NCI-H1105 treated with DMSO at 0.1 percent for 48 hours (cell line): Measurements from ENCODE around the gene ALOX12.
"Not testable (repeated sequence)": the region's sequence is repeated elsewhere in the genome, so short reads cannot be mapped to it uniquely, and the experiment has no call there.

Source experiments
- DNase-seq: peaks from one replicate; lab custom pipeline; 2025; lab: John Stamatoyannopoulos, UW

ALOX12 gene

GRCh38 chr17:6995500-6996255 is at the start of gene ALOX12:
ALOX12 (plus strand) TSS chr17:6996049; CDS start chr17:6996118, 69 bp downstream.
- peak; percentile 1 for DNase-seq

- DNase-seq = no peak
These were observed 48.1 kb upstream of the ALOX12 start for GRCh38 chr17:6947745-6948144.

DNA sequence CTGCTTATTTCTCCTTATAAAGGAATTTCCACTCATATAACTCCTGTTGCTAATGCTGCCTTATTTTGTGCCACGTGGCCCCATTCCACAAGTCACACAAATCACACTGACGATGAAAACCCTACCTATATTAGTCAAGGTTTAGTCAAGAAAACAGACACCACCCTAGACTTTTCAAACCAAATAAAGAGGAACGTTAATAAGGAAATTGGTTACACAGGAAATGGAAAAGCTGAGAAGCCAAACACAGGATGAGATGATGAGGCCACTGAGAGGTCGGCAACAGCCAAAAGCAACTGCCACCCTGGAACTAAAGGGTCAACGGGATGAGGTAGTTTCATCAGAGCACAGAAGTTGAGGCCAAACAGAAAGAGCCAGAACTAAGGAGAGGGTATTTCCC is 47.3 kb upstream of the ALOX12 start:
- DNase-seq = no peak

GRCh38 chr17:6948976-6949375 is 46.9 kb upstream of the ALOX12 start:
- no peak for DNase-seq

DNA sequence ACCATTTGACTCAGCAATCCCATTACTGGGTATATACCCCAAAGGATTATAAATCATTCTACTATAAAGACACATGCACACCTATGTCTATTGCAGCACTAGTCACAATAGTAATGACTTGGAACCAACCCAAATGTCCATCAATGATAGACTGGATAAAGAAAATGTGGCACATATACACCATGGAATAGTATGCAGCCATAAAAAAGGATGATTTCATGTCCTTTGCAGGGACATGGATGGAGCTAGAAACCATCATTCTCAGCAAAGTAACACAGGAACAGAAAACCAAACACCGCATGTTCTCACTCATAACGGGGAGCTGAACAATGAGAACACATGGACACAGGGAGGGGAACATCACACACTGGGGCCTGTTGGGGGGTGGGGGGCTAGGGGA is 44.9 kb upstream of the ALOX12 start:
- DNase-seq = not testable (repeated sequence)

- DNase-seq = no peak
These were observed 42.2 kb upstream of the ALOX12 start for GRCh38 chr17:6953689-6954088.

DNA sequence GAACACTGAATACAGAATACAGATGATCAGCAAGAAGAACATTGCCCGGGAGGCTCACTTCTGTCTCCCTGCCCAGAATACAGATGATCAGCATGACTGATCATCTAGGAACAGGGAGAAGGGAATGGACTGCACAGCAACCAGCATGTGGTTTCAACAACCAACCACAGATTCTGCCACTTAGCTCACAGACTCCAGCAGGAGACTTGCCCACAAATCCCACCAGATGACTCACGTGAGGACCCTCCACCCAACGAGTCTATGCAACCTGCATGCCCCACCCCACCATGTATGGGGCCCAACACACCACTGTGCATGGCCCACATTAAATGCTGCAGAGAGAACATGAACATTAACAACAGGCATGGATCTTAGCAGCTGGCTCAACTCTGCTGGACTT is 36.1 kb upstream of the ALOX12 start:
- DNase-seq = no peak

DNA sequence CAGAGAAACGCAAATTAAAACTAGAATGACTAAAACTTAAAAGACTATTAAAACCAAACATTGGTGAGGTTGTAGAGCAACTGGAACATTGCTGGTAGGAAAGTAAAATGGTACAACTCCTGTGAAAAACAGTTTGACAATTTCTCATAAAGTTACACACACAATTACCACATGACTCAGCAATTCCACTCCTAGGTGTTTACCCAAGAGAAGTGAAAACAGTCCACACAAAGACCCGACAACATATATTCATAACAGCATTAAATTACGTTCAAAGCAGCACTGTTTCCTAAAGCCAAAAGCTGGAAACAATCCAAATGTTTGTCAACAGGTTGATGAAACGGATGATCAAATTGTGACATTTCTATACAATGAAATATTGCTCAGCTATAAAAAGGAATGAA is 26.5 kb upstream of the ALOX12 start:
- no peak for DNase-seq

GRCh38 chr17:6970992-6971391 is 24.9 kb upstream of the ALOX12 start:
- DNase-seq = no peak

GRCh38 chr17:6979440-6979839 is 16.4 kb upstream of the ALOX12 start:
- not testable (repeated sequence) for DNase-seq

GRCh38 chr17:6981426-6981825 is 14.4 kb upstream of the ALOX12 start:
- no peak for DNase-seq

GRCh38 chr17:6985266-6985665 is 10.6 kb upstream of the ALOX12 start:
- DNase-seq = no peak

- DNase-seq = no peak
These were observed 9.2 kb upstream of the ALOX12 start for GRCh38 chr17:6986676-6987075.

DNA sequence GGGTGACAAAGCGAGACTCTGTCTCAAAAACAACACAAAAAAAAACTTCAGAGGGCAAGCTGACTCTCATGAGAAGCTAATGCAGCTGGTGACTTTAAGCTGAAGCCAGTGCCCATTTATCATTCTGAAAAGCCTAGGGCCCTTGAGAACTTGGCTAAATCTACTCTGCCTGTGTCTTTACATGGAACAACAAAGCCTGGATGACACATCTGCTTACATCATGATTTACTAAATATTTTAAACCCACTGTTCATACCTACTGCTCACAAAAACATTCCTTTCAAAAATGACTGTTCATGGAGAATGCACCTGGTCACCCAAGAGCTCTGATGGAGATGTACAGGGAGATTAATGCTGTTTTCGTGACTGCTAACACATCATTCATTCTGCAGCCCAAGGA is 6.1 kb upstream of the ALOX12 start:
- no peak for DNase-seq

DNA sequence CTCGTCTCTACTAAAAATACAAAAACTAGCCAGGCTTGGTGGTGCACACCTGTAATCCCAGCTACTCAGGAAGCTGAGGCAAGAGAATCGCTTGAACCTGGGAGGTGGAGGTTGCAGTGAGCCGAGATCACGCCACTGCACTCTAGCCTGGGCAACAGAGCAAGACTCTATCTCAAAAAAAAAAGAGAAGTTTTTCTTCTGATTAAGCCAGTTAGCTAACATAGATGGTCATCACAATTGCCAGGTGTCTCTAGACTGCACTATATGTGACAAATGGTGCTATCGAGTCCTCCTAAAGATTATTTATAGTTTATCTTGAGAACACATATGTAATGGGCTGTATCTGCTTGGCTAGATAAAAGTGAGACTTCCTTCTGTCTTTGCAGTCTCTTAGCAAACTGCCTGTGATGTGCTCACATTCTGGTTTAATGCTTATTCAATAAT is 2.2 kb upstream of the ALOX12 start:
- DNase-seq = not testable (repeated sequence)

- no peak for DNase-seq
These were observed 1.7 kb upstream of the ALOX12 start for GRCh38 chr17:6994118-6994598.

GRCh38 chr17:6994666-6995256 is 1.1 kb upstream of the ALOX12 start:
- no peak for DNase-seq

GRCh38 chr17:6996256-6997011 is 585 bp downstream of the ALOX12 start:
- DNase-seq = no peak

- no peak for DNase-seq
These were observed 1.3 kb downstream of the ALOX12 start for GRCh38 chr17:6997171-6997570.

GRCh38 chr17:6998855-6999508 is 3.1 kb downstream of the ALOX12 start:
- DNase-seq = no peak

- no peak for DNase-seq
These were observed 5.6 kb downstream of the ALOX12 start for GRCh38 chr17:7001318-7001961.
